HEK293T (cell line): Measurements from ENCODE around the gene CNNM2.

Experiments used
- ARNT ChIP-seq: fragments of 450-650 bp; IDR thresholded peaks from 2 replicates; pipeline ENCODE4 v1.6.1; 2017; ENCODE audit warnings: mild to moderate bottlenecking
- BHLHE40 ChIP-seq: fragments of 450-650 bp; IDR thresholded peaks from 2 replicates; pipeline ENCODE4 v1.6.1; 2016; ENCODE audit warnings: mild to moderate bottlenecking, moderate library complexity, borderline replicate concordance
- CTBP1 ChIP-seq: fragments of 450-650 bp; IDR thresholded peaks from 2 replicates; pipeline ENCODE4 v1.6.1; 2016; ENCODE audit warnings: borderline replicate concordance
- ELF4 ChIP-seq: fragments of 450-650 bp; IDR thresholded peaks from 2 replicates; pipeline ENCODE4 v1.6.1; 2017; ENCODE audit warnings: antibody characterized with exemption
- FOXK2 ChIP-seq: fragments of 450-650 bp; IDR thresholded peaks from 2 replicates; pipeline ENCODE4 v1.6.1; 2016; ENCODE audit warnings: mild to moderate bottlenecking
- FOXM1 ChIP-seq: fragments of 450-650 bp; IDR thresholded peaks from 2 replicates; pipeline ENCODE4 v1.6.1; 2017; ENCODE audit warnings: mild to moderate bottlenecking, borderline replicate concordance
- L3MBTL2 ChIP-seq: fragments of 450-650 bp; conservative IDR thresholded peaks from 2 replicates; pipeline ENCODE4 v1.6.1; 2016; ENCODE audit warnings: mild to moderate bottlenecking
- LEF1 ChIP-seq: fragments of 450-650 bp; IDR thresholded peaks from 2 replicates; pipeline ENCODE4 v1.6.1; 2017; ENCODE audit warnings: mild to moderate bottlenecking, borderline replicate concordance
- NFRKB ChIP-seq: fragments of 450-650 bp; IDR thresholded peaks from 2 replicates; pipeline ENCODE4 v1.6.1; 2016; ENCODE audit warnings: mild to moderate bottlenecking, moderate library complexity
- PKNOX1 ChIP-seq: fragments of 450-650 bp; IDR thresholded peaks from 2 replicates; pipeline ENCODE4 v1.6.1; 2016
- SP1 ChIP-seq: fragments of 450-650 bp; IDR thresholded peaks from 2 replicates; pipeline ENCODE4 v1.6.1; 2017
- SUZ12 ChIP-seq: fragments of 450-650 bp; IDR thresholded peaks from 2 replicates; pipeline ENCODE4 v1.6.1; 2016; ENCODE audit warnings: mild to moderate bottlenecking
- TARDBP ChIP-seq: fragments of 450-650 bp; IDR thresholded peaks from 2 replicates; pipeline ENCODE4 v1.6.1; 2016
- ZNF384 ChIP-seq: fragments of 450-650 bp; IDR thresholded peaks from 2 replicates; pipeline ENCODE4 v1.6.1; 2016

DNA sequence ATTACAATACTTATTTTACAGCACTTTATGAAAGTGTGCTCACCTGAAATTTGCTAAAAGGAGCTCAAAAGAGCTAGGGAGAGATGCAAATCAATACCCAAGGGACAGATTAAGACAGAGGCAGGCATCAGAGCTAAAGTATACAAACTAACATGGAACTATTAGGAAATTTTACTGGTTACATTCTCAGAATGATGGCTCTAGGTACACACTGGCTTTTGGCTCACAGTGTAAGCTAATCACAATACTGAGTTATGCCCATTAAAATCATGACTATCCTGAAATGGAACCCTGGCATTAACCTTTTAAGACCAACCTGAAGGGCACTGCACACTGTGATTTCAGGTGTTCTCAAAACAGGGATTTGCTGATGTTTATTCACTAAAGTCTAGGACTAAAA, 176.9 kb downstream of the CNNM2 start:
- TF ChIP-seq SUZ12 (no peak), CTBP1 (no peak), NFRKB (no peak), SP1 (no peak), FOXM1 (no peak), FOXK2 (no peak), LEF1 (no peak), PKNOX1 (no peak), ZNF384 (no peak), BHLHE40 (no peak), L3MBTL2 (no peak), ARNT (no peak), TARDBP (no peak), ELF4 (no peak)
